Endodermal cell (in vitro differentiated cells): Measurements from ENCODE around the gene PAXIP1. TPM values are rescaled to one million over a fixed set of nuclear protein-coding genes. Genes with fewer than 3 reads are reported as not detected.

ENCODE experiments used
- DNase-seq: peaks from one replicate; pipeline ENCODE4 v3.0.0-alpha.2; 2017
- H3K27ac ChIP-seq: 2 replicates; pipeline ENCODE4 v1.5.1; 2013; ENCODE audit warnings: mild to moderate bottlenecking, low read depth, low read length, moderate library complexity
- H3K27me3 ChIP-seq: 2 replicates; pipeline ENCODE4 v1.6.1; 2013; ENCODE audit warnings: mild to moderate bottlenecking, low read length, moderate library complexity; ENCODE audit not compliant: insufficient read depth, control insufficient read depth, poor library complexity, severe bottlenecking
- H3K36me3 ChIP-seq: 2 replicates; pipeline ENCODE4 v1.7.0; 2013; ENCODE audit warnings: mild to moderate bottlenecking, low read length, moderate library complexity; ENCODE audit not compliant: control insufficient read depth, insufficient read depth
- H3K4me1 ChIP-seq: one replicate; pipeline ENCODE4 v1.7.0; 2013; ENCODE audit warnings: low read length; ENCODE audit not compliant: control insufficient read depth, insufficient read depth
- H3K4me3 ChIP-seq: 2 replicates; pipeline ENCODE4 v1.5.1; 2013; ENCODE audit warnings: mild to moderate bottlenecking, low read length, moderate library complexity
- H3K9ac ChIP-seq: 2 replicates; pipeline ENCODE4 v1.6.1; 2013; ENCODE audit warnings: mild to moderate bottlenecking, low read length, moderate library complexity; ENCODE audit not compliant: poor library complexity, severe bottlenecking; ENCODE audit errors: extremely low read depth
- H3K9me3 ChIP-seq: 2 replicates; pipeline ENCODE4 v1.6.1; 2013; ENCODE audit warnings: mild to moderate bottlenecking, low read length, moderate library complexity; ENCODE audit not compliant: control insufficient read depth
- H3K27ac Mint-ChIP-seq: 2 replicates; pipeline ENCODE4 v1.8.0; 2020; ENCODE audit warnings: mixed read lengths
- H3K27me3 Mint-ChIP-seq: 2 replicates; pipeline ENCODE4 v1.8.0; 2021; ENCODE audit warnings: mild to moderate bottlenecking, mixed read lengths; ENCODE audit not compliant: insufficient read depth
- H3K36me3 Mint-ChIP-seq: 2 replicates; pipeline ENCODE4 v1.8.0; 2020; ENCODE audit warnings: low read depth, mixed read lengths
- H3K4me1 Mint-ChIP-seq: 2 replicates; pipeline ENCODE4 v1.8.0; 2020; ENCODE audit warnings: mixed read lengths
- H3K4me3 Mint-ChIP-seq: 2 replicates; pipeline ENCODE4 v1.8.0; 2020; ENCODE audit warnings: mild to moderate bottlenecking, moderate library complexity, mixed read lengths
- H3K9me3 Mint-ChIP-seq: 2 replicates; pipeline ENCODE4 v1.8.0; 2020; ENCODE audit warnings: mild to moderate bottlenecking, mixed read lengths
- WGBS, 2 experiments: methylation state at CpG; one replicate each; pipeline versions ENCODE4 v1.1.5 to v1.1.7; 2013; ENCODE audit warnings: missing lambda C conversion rate in 2 of 2, mixed read lengths in 1 of 2; ENCODE audit not compliant: insufficient coverage in 1 of 2, insufficient read length in 1 of 2; 5-methylcytosine and 5-hydroxymethylcytosine counted together
- total RNA-seq, 2 donors: library from RNA; stranded (reverse); fragmentation: NEBNext Ultra II Directional in 1 of 2; extraction: Animal tissue kit (Norgen Biotek cat#: 25700) in 1 of 2; gene quantifications; 2 replicates in 1 of 2; 3 replicates in 1 of 2; pipeline ENCODE4 v1.2.1, GENCODE V29; 2021
- TF ChIP-seq, protein P1 (sequence below): fragments of 200-600 bp; sonication (generic); conservative IDR thresholded peaks from 2 replicates; pipeline ENCODE4 v1.5.0; 2021; ENCODE audit warnings: antibody characterized with exemption, mild to moderate bottlenecking

Gene PAXIP1
- total RNA-seq, 2 donors from 2014 or later = 33.4 to 35.0 TPM

DNA sequence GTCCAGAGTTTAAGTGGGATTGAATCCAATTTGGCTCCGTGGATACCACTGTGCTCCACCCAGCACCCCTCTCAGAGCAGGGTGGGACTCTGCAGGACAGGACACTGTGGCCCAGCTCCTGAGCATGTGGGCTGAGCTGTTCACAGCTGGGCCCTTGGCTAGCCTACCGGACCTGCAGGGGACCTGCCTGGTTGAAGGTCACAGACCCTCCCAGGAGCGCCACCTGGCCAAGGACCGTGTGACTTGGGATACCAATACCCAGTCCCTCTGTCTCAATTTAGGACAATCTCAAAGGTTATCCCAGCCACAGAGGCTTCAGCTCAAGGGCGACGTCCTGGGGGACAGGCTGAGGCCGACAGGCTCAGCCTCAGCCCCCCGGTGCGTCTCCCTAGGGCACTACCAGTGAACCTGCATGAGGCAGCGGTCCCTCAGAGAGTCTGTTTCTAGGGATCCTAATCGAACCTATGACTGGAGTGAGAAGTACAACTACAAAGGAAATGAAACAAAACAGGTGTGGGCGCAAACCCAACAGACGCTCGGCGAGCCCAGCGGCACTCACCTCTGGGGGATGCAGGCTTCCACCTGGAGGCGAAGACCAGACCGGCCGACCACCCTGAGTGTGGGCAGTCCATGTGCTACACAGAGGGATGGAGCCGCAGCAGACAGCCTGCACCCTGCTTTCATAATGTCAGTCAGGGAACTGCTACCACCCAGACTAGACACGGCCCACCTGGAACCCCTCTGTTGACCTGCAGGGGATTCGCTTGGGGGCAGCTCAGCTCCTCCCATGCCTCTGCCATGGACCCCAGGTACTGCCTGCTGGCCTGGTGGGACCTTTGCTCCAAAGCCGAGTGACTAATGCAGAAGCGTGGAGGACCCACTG lies 103.7 kb downstream of the PAXIP1 start:
- WGBS, 2 experiments = 94 to 96% methylated on average over 19 to 24 of the region's 24 CpGs
- H3K9me3 Mint-ChIP-seq = peaks cover 1% of the 10 kb centered on the region

DNA sequence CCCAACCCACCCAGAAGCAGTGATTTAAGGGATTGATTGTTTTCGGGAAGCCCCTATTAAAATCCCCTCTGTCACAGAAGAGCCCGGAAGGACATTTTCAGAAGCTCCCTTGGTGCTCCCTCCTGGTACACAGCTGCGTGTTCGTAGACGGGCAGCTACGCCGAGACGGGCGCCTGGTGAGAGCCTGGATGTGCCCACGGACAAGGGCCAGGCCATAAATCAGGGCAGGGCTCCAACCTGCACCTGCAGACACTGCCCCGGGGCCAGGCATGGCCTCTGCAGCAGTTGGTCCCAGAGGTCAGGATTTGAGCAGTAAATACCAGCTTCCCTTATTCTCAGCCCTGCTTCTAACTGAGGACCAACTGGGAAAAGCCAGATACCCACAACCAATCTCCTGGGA lies 106.8 kb downstream of the PAXIP1 start:
- Histone ChIP-seq H3K27me3 (no peaks in the 10 kb centered on the region), H3K4me1 (no peaks in the 10 kb centered on the region), H3K9ac (no peak overlapping the region), H3K4me3 (no peak overlapping the region), H3K36me3 (no peaks in the 10 kb centered on the region), H3K9me3 (no peaks in the 10 kb centered on the region), H3K27ac (no peak overlapping the region)
- Mint-ChIP-seq H3K36me3 (no peaks in the 10 kb centered on the region), H3K4me1 (peaks cover 8% of the 10 kb centered on the region), H3K27ac (no peak overlapping the region), H3K27me3 (no peaks in the 10 kb centered on the region), H3K4me3 (no peak overlapping the region), H3K9me3 (no peaks in the 10 kb centered on the region)
- WGBS, 2 experiments = 93 to 96% methylated on average over 9 to 11 of the region's 11 CpGs
- TF ChIP-seq, protein P1, sequence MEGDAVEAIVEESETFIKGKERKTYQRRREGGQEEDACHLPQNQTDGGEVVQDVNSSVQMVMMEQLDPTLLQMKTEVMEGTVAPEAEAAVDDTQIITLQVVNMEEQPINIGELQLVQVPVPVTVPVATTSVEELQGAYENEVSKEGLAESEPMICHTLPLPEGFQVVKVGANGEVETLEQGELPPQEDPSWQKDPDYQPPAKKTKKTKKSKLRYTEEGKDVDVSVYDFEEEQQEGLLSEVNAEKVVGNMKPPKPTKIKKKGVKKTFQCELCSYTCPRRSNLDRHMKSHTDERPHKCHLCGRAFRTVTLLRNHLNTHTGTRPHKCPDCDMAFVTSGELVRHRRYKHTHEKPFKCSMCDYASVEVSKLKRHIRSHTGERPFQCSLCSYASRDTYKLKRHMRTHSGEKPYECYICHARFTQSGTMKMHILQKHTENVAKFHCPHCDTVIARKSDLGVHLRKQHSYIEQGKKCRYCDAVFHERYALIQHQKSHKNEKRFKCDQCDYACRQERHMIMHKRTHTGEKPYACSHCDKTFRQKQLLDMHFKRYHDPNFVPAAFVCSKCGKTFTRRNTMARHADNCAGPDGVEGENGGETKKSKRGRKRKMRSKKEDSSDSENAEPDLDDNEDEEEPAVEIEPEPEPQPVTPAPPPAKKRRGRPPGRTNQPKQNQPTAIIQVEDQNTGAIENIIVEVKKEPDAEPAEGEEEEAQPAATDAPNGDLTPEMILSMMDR = no peak
- no peak for DNase-seq

More for the DNA sequence above, 103.7 kb downstream of the PAXIP1 start:
- DNase-seq = no peak
- no peaks in the 10 kb centered on the region for H3K36me3 Mint-ChIP-seq
- H3K27me3 ChIP-seq = no peaks in the 10 kb centered on the region
- H3K27ac ChIP-seq = no peak overlapping the region
- H3K36me3 ChIP-seq = no peaks in the 10 kb centered on the region
- TF ChIP-seq, protein P1 = no peak
- H3K27ac Mint-ChIP-seq = no peak overlapping the region
- H3K27me3 Mint-ChIP-seq = no peaks in the 10 kb centered on the region
- H3K4me3 ChIP-seq = no peak overlapping the region
- peaks cover 5% of the 10 kb centered on the region for H3K4me1 ChIP-seq
- no peak overlapping the region for H3K9ac ChIP-seq
- peaks cover 13% of the 10 kb centered on the region for H3K4me1 Mint-ChIP-seq
- H3K9me3 ChIP-seq = no peaks in the 10 kb centered on the region
- no peak overlapping the region for H3K4me3 Mint-ChIP-seq

Other genes with a start within 250 kb of the PAXIP1 start
- gene HTR5A, start 67.2 kb upstream of the PAXIP1 start, total RNA-seq = under 1 TPM; 0.11 to 0.46 TPM